ENCODE results near the gene VEPH1. TPM values are rescaled to one million over a fixed set of nuclear protein-coding genes. Genes with fewer than 3 reads are reported as not detected.

The VEPH1 gene
- polyA plus RNA-seq, 1 experiment, result 17.9 TPM

- POLR2A ChIA-PET, result no interaction called here
- no peak for DNase-seq (ENCODE audit: low read depth)
- CTCF ChIA-PET, result interaction anchor here (0.7 kb wide), 2 partner anchors 28 to 30 kb away, joined by 3 read pairs; no protein-coding TSS in a partner anchor
- Histone ChIP-seq H3K36me3 (ENCODE audit: control insufficient read depth, insufficient read depth, low read length) (no peaks in the 10 kb centered on the region), H3K27me3 (ENCODE audit: control insufficient read depth, insufficient read depth, low read length) (no peaks in the 10 kb centered on the region), H3K4me3 (ENCODE audit: low read depth, low read length) (no peak overlapping the region)
- no peak for TF ChIP-seq CTCF (IDR thresholded peaks at IDR 0.05; ENCODE audit: insufficient read depth, low read depth, low read length)
Observed at GRCh38 chr3:157387708-157388435, 115.3 kb downstream of the VEPH1 start.

GRCh38 chr3:157384491-157384890 is 118.7 kb downstream of the VEPH1 start:
- Histone ChIP-seq H3K4me3 (ENCODE audit: low read depth, low read length) (no peak overlapping the region), H3K27me3 (ENCODE audit: control insufficient read depth, insufficient read depth, low read length) (no peaks in the 10 kb centered on the region), H3K36me3 (ENCODE audit: control insufficient read depth, insufficient read depth, low read length) (peaks cover 2% of the 10 kb centered on the region; the same call in 1 of the 2 replicates)
- TF ChIP-seq CTCF (IDR thresholded peaks at IDR 0.05; ENCODE audit: insufficient read depth, low read depth, low read length), result no peak
- ChIA-PET POLR2A (no interaction called here), CTCF (no interaction called here)
- DNase-seq (ENCODE audit: low read depth), result no peak

GRCh38 chr3:157384031-157384430 is 119.2 kb downstream of the VEPH1 start:
- H3K27me3 ChIP-seq (ENCODE audit: control insufficient read depth, insufficient read depth, low read length), result no peaks in the 10 kb centered on the region
- no peak for TF ChIP-seq CTCF (IDR thresholded peaks at IDR 0.05; ENCODE audit: insufficient read depth, low read depth, low read length)
- H3K4me3 ChIP-seq (ENCODE audit: low read depth, low read length), result no peak overlapping the region
- ChIA-PET POLR2A (no interaction called here), CTCF (interaction anchor here (0.6 kb wide), 1 partner anchor 21 kb away, joined by 4 read pairs; no protein-coding TSS in a partner anchor)
- peaks cover 2% of the 10 kb centered on the region; the same call in 1 of the 2 replicates for H3K36me3 ChIP-seq (ENCODE audit: control insufficient read depth, insufficient read depth, low read length)
- no peak for DNase-seq (ENCODE audit: low read depth)

GRCh38 chr3:157381606-157382005 is 121.6 kb downstream of the VEPH1 start:
- peaks cover 2% of the 10 kb centered on the region; the same call in 1 of the 2 replicates for H3K36me3 ChIP-seq (ENCODE audit: control insufficient read depth, insufficient read depth, low read length)
- POLR2A ChIA-PET, result no interaction called here
- H3K27me3 ChIP-seq (ENCODE audit: control insufficient read depth, insufficient read depth, low read length), result no peaks in the 10 kb centered on the region
- H3K4me3 ChIP-seq (ENCODE audit: low read depth, low read length), result no peak overlapping the region
- no peak for DNase-seq (ENCODE audit: low read depth)
- no peak for TF ChIP-seq CTCF (IDR thresholded peaks at IDR 0.05; ENCODE audit: insufficient read depth, low read depth, low read length)
- CTCF ChIA-PET, result interaction anchor here (1.1 to 1.7 kb wide), 2 partner anchors 10 to 57 kb away, joined by 3 to 4 read pairs; no protein-coding TSS in a partner anchor

GRCh38 chr3:157379525-157380140 is 123.6 kb downstream of the VEPH1 start:
- no peaks in the 10 kb centered on the region for H3K27me3 ChIP-seq (ENCODE audit: control insufficient read depth, insufficient read depth, low read length)
- H3K4me3 ChIP-seq (ENCODE audit: low read depth, low read length), result no peak overlapping the region
- peaks cover 2% of the 10 kb centered on the region; the same call in 1 of the 2 replicates for H3K36me3 ChIP-seq (ENCODE audit: control insufficient read depth, insufficient read depth, low read length)
- no peak for TF ChIP-seq CTCF (IDR thresholded peaks at IDR 0.05; ENCODE audit: insufficient read depth, low read depth, low read length)
- CTCF ChIA-PET, result interaction anchor here (1.0 kb wide), 1 partner anchor 13 kb away, joined by 4 read pairs; no protein-coding TSS in a partner anchor
- POLR2A ChIA-PET, result no interaction called here
- DNase-seq (ENCODE audit: low read depth), result no peak
